ENCODE data around the gene PHIP.
"Not testable (repeated sequence)": the region's sequence is repeated elsewhere in the genome, so short reads cannot be mapped to it uniquely, and the experiment has no call there.

PHIP gene

DNA sequence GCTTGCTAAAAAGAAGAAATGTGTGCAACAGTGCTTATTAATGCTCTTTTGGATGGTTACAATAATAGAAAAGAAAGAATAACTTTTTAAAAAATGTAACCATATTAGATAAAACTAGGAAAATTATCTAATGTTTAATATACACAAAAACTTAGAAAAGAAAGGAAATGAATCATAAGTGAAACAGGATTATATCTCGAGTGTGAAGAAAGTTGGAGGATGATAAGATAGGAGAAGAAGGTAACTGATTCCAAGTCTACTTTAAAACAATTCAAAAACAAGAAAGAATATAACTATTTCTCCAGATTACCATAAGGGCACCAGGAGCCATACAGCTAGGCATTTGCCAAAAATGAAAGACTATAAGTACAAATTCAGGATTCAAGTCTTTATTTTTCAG is 73.0 kb downstream of the PHIP start:
- no peak for DNase-seq

DNA sequence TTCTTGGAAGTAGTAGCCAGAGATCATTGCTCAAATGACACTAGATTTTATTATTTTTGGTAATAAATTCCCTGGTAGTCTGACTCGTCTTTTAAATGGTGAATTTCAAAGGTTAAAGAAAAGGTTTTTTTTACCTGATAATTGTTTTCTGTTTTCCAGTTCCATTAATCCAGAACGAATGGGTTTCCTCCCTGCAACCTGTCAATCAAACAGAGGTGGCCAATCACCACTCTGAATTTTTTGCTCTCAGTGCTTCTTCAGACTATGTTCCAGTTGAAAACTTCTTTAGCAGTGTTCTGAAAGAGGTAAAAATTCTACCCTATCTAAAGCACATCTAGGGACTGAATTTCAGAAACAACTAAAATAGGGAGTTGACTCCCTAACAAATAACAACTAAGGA is 73.8 kb downstream of the PHIP start:
- no peak for DNase-seq

GRCh38 chr6:79001415-79001814 is 76.6 kb downstream of the PHIP start:
- DNase-seq = no peak

DNA sequence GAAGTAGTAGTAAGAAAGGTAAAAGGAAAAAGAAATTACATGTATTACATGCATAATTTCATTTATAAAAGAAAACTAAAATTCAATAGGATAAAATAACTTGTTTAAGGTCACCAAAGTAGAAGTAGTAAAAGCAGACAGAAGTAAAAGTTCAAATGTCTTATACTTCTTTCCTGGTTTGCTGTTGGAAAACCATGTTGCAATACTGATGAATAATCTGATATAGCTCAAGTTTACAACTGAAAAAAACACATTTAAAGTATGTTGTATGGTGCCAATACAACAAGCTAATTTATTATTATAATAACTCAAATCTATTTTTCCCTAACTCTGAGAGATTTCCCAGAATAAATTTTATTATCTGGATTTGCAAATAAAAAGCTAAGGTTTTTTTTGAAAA is 78.3 kb downstream of the PHIP start:
- DNase-seq = no peak

DNA sequence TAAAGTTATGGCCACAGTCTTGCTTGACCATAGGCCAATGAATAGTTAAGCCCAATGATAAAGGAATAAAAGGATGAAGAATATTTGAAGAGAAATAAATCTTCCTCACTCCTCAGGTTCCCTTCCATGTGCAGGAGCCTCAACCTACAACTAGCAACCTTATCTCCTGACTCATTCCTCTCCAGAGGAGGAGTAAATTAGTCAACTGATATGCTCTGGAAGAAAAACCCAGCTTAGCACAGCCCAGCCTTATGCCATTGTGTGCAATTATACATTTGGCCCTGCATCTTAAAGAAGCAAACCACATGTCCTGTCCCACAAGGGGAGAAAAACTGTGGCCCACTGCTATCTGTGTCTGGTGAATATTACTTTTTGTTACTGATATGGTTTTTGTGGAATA is 82.1 kb downstream of the PHIP start:
- no peak for DNase-seq

- no peak for DNase-seq
Observed at GRCh38 chr6:78995346-78995745, 82.7 kb downstream of the PHIP start.

DNA sequence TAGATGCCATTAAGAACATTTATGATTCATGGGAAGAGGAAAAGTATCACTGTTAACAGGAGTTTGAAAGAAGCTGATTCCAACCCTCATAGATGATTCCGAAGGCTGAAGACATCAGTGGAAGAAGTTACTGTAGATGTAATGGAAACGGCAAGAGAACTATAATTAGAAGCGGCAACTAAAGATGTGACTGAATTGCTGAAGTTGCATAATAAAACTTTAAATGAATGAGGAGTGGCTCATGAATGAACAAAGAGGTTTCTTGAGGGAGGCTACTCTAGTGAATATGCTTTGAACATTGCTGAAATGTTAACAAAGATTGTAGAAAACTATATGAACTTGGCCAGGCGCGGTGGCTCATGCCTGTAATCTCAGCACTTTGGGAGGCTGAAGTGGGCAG is 84.1 kb downstream of the PHIP start:
- DNase-seq = no peak

GRCh38 chr6:78989191-78989590 is 88.9 kb downstream of the PHIP start:
- DNase-seq = no peak

DNA sequence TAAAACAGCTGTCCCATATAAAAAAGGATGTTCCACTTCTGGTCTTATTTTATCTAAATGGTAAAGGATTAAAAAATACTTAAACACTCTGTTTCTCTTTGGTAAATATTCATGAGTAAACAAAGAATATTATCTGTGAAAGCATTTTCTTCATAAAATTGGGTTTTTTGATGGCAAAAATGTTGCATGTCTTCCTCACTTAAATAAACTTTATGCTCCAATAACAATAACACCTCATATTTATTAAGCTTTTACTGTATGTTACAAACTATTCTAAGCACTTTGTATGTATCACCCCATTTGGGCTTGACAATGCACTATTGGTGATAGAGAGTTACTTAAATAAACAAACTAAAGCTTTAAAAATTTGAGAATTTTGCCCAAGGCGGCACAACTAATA is 91.9 kb downstream of the PHIP start:
- no peak for DNase-seq

- no peak for DNase-seq
Observed at GRCh38 chr6:78984225-78984950, 93.7 kb downstream of the PHIP start.

- no peak for DNase-seq
Observed at GRCh38 chr6:78967191-78967590, 110.9 kb downstream of the PHIP start.

DNA sequence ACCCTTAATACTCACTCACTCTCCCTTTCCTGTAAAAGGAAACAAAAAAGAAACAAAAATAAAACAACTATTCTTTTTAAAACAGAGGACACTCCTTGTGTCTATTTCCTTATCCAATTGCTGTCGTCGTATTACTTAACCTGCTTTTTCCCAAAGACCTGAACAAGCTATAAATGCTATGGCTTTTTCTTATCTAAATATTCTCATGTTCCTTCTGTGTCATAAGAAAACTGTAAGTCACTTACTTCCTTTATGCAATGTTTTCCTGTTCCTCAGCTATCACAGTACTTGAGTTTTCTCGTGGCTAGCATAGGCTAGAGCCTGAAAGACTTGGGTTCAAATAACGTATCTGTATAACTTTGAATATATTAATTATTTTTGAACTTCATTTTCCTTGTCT is 111.5 kb downstream of the PHIP start:
- no peak for DNase-seq

DNA sequence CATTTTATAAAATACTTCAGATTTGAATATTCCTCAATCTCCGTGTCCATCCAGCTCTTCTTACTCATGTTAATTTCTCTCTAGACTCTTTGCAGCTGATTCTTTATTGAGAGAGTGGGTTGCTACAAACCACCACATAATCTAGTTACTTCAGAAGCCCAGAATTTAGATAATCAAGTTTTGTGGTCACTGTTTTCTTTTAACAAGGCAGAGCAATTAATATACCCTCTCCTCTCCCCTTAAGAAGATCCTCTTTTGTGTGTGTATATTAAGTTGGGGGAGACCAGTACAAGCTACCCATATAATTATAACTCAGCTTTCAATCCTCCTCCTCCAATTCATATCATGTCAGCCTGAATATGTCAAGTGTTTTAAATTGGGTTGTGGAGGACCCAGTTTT is 115.6 kb downstream of the PHIP start:
- DNase-seq = no peak

GRCh38 chr6:78954740-78955139 is 123.3 kb downstream of the PHIP start:
- DNase-seq = no peak

DNA sequence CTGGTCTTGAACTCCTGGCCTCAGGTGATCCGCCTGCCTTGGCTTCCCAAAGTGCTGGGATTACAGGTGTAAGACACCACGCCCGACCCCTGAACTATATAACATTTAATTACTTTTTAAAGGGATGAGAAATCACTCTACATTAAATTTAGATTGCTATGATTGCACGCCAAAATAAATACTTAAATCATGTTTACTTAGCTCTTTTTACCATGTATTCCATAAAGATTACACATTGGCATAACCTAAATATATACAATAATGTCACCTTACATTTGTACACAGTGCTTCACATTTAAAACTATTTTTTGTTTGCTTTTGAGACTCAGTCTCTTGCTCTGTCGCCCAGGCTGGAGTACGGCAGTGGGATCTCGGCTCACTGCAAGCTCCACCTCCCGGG is 124.3 kb downstream of the PHIP start:
- DNase-seq = no peak

- DNase-seq = no peak
Observed at GRCh38 chr6:78952362-78952761, 125.7 kb downstream of the PHIP start.

DNA sequence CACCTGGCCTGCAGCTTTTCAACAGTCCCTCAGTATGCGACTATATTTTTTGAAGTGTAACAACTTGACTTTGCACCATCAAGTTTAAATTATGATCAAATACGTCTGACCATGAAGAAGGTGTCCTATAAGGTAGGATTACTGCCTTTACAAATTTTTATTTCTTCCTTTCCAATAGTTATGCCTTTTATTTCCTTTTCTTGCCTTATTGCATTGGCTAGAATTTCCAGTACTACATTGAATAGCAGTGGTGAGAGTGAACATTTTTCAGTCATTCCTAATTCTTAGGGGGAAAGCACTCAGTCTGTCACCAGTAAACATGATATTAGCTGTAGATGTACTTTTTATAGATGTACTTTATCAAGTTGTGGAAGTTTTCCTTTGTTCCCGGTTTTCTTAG is 129.3 kb downstream of the PHIP start:
- no peak for DNase-seq

- DNase-seq = no peak
Observed at GRCh38 chr6:78947962-78948361, 130.1 kb downstream of the PHIP start.

GRCh38 chr6:78947529-78947928 is 130.5 kb downstream of the PHIP start:
- no peak for DNase-seq

DNA sequence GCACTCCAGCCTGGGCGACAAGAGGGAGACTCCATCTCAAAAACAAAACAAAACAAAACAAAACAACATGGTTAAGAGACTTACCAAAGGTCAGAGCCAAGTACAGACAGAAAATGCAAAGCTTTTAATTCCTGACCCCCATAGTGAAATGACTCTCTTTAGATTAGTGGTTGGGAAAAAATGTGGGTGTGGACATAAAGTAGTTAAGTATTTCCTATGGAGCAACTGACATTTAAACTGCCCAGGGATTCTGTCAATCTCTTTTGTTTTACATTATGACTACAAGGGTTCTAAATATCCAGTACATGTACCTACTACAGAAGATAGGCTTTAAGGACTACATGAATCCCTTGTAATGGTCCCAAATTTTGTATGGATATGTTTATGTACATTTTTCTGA is 135.6 kb downstream of the PHIP start:
- no peak for DNase-seq

- DNase-seq = no peak
Observed at GRCh38 chr6:78936515-78936914, 141.5 kb downstream of the PHIP start.

GRCh38 chr6:78935553-78935952 is 142.5 kb downstream of the PHIP start:
- no peak for DNase-seq

DNA sequence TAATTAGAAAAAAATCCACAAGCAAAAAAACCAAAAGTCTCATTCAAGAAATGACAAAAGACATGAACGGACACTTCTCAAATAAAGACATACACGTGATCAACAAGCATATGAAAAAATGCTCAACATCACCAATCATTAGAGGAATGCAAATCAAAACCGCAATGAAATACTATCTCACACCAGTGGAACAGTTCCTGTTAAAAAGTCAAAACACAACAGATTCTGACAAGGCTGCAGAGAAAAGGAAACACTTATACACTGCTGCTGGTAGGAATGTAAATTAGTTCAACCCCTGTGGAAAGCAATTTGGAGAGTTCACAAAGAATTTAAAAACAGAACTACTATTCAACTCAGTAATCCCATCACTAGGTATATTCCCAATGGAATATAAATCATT is 152.7 kb downstream of the PHIP start:
- DNase-seq = no peak

GRCh38 chr6:78921168-78921567 is 156.9 kb downstream of the PHIP start:
- not testable (repeated sequence) for DNase-seq

DNA sequence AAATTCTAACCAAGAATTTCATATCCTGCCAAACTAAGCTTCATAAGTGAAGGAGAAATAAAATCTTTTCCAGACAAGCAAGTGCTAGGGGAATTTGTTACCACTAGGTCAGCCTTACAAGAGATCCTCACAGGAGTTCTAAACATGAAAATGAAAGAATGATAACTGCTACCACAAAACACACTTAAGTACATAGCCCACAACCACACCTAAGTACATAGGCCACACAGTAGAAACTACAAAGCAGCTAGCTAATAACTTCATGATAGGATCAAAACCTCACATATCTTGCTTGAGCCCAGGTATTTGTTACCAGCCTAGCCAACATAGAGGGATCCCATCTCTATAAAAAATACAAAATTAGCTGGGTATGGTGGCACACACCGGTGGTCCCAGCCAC is 160.3 kb downstream of the PHIP start:
- no peak for DNase-seq

DNA sequence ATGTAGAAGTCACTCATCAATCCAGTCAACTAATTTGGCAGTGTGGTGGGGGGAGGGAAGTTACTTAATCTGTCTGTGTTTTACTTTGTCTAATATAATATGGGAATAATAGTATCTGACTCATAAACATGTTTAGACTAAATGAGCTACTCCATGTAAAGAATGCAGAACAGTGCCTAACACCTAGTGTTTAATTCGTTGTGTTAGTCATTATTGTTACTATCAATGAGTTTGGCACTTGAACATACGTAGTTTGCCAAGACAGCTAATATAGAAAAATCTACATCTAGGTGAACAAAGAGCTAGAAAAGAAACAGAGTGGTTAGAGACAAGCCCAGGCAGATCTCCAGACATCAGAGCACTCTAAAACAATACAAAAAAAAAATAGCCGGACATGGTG is 161.6 kb downstream of the PHIP start:
- DNase-seq = no peak
